ENCODE measurements around the gene CHMP3. TPM values are rescaled to one million over a fixed set of nuclear protein-coding genes. Genes with fewer than 3 reads are reported as not detected.

Gene CHMP3
- total and polyA plus RNA-seq, 2 donors (not counting 1 experiment from before 2014, with no cell fraction given): 73.3 to 161 TPM

DNA sequence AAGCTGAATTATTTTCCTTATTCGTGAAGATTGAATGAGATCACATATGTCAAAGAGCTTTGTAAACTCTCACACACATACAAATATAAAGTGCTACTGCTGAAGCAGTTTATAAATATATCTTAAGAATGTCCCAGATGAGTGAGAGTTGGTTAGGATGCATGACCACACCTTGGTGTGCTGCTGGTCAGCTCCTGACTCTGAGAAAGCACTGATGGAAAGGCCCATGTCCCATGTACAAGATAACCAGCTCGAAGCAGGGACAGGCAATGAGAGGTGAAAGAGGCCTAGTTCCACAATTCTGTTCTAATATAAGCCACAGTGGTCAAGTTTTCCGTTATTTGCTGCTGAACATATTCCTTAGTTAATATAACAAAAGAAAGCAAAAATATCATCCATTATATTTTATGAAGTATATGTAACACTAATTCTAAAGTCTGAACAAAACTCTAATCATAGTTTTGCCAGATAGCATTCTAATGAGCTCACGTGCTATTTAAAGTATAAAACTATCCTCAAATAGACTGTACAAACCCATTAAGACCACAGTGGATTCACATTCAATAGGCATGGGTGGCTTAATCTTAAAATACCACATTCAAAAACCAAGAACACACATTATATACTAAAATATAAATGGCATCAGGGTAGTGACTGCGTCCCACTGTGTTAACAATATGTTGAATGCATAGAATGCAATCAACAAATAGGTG, 49.1 kb downstream of the CHMP3 start:
- H2AFZ ChIP-seq (ENCODE audit: low read length): no peak overlapping the region
- H3K36me3 ChIP-seq (ENCODE audit: control insufficient read depth, insufficient read depth, low read length): no peaks in the 10 kb centered on the region
- H3K4me1 ChIP-seq (ENCODE audit: control insufficient read depth, extremely low read depth, insufficient read depth, low read length): no peaks in the 10 kb centered on the region
- no peaks in the 10 kb centered on the region for H3K9me3 ChIP-seq (ENCODE audit: control insufficient read depth, insufficient read depth, low read depth, low read length)
- H3K79me2 ChIP-seq (ENCODE audit: control insufficient read depth, insufficient read depth, low read length): no peaks in the 10 kb centered on the region
- TF ChIP-seq CTCF (conservative IDR thresholded peaks at IDR 0.05 in 1 of 2, IDR thresholded peaks at IDR 0.05 in 1 of 2; ENCODE audit: low read depth in 1 of 2, low read length in 2 of 2) (no peak), EZH2 (IDR thresholded peaks at IDR 0.05; ENCODE audit: low read length, missing control alignments) (no peak)
- no peaks in the 10 kb centered on the region for H3K27me3 ChIP-seq (ENCODE audit: control insufficient read depth, insufficient read depth, low read length)
- no peak for DNase-seq (ENCODE audit: low read depth in 2 of 2)
- no peak overlapping the region for H3K27ac ChIP-seq (ENCODE audit: insufficient read depth, low read length)
- no peaks in the 10 kb centered on the region for H4K20me1 ChIP-seq (ENCODE audit: control insufficient read depth, extremely low read depth, insufficient read depth, low read length)
- no peak overlapping the region for H3K4me3 ChIP-seq (replicated peaks in 1 of 4; ENCODE audit: control extremely low read depth in 1 of 4, insufficient read depth in 1 of 4, low read depth in 3 of 4, low read length in 4 of 4)
- no peak overlapping the region for H3K9ac ChIP-seq (ENCODE audit: insufficient read depth, low read length)
- H3K4me2 ChIP-seq (ENCODE audit: extremely low read depth, insufficient read depth, low read length): no peak overlapping the region

GRCh38 chr2:86512892-86513291, 50.4 kb downstream of the CHMP3 start:
- TF ChIP-seq EZH2 (IDR thresholded peaks at IDR 0.05; ENCODE audit: low read length, missing control alignments) (no peak), CTCF (conservative IDR thresholded peaks at IDR 0.05 in 1 of 2, IDR thresholded peaks at IDR 0.05 in 1 of 2; ENCODE audit: low read depth in 1 of 2, low read length in 2 of 2) (no peak)
- Histone ChIP-seq H3K36me3 (ENCODE audit: control insufficient read depth, insufficient read depth, low read length) (no peaks in the 10 kb centered on the region), H3K4me2 (ENCODE audit: extremely low read depth, insufficient read depth, low read length) (no peak overlapping the region), H3K9me3 (ENCODE audit: control insufficient read depth, insufficient read depth, low read depth, low read length) (no peaks in the 10 kb centered on the region), H3K27me3 (ENCODE audit: control insufficient read depth, insufficient read depth, low read length) (no peaks in the 10 kb centered on the region), H3K4me1 (ENCODE audit: control insufficient read depth, extremely low read depth, insufficient read depth, low read length) (no peaks in the 10 kb centered on the region), H4K20me1 (ENCODE audit: control insufficient read depth, extremely low read depth, insufficient read depth, low read length) (no peaks in the 10 kb centered on the region), H3K9ac (ENCODE audit: insufficient read depth, low read length) (no peak overlapping the region), H3K79me2 (ENCODE audit: control insufficient read depth, insufficient read depth, low read length) (no peaks in the 10 kb centered on the region), H3K27ac (ENCODE audit: insufficient read depth, low read length) (no peak overlapping the region), H2AFZ (ENCODE audit: low read length) (no peak overlapping the region), H3K4me3 (replicated peaks in 1 of 4; ENCODE audit: control extremely low read depth in 1 of 4, insufficient read depth in 1 of 4, low read depth in 3 of 4, low read length in 4 of 4) (no peak overlapping the region)
- no peak for DNase-seq (ENCODE audit: low read depth in 2 of 2)

DNA sequence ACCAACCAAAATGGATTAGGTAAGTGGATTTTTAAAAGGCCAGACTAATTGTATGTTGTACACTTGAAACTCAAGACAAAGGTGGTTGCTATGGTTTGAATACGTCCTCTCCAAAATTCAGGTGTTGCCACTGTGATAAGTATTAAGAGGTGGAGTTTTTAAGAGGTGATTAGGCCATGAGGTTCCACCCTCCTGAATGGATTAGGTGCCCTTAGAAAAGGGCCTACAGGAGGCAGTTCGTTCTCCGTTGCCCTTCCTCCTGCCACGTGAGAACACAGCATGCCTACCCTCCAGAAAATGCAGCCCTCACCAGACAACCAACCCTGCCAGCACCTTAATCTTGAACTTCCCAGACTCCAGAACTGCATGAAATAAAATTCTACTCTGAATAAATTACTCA, 51.2 kb downstream of the CHMP3 start:
- Histone ChIP-seq H3K27ac (ENCODE audit: insufficient read depth, low read length) (no peak overlapping the region), H3K36me3 (ENCODE audit: control insufficient read depth, insufficient read depth, low read length) (no peaks in the 10 kb centered on the region), H3K27me3 (ENCODE audit: control insufficient read depth, insufficient read depth, low read length) (no peaks in the 10 kb centered on the region), H4K20me1 (ENCODE audit: control insufficient read depth, extremely low read depth, insufficient read depth, low read length) (no peaks in the 10 kb centered on the region), H3K79me2 (ENCODE audit: control insufficient read depth, insufficient read depth, low read length) (no peaks in the 10 kb centered on the region), H3K9me3 (ENCODE audit: control insufficient read depth, insufficient read depth, low read depth, low read length) (no peaks in the 10 kb centered on the region), H2AFZ (ENCODE audit: low read length) (no peak overlapping the region), H3K9ac (ENCODE audit: insufficient read depth, low read length) (no peak overlapping the region), H3K4me1 (ENCODE audit: control insufficient read depth, extremely low read depth, insufficient read depth, low read length) (no peaks in the 10 kb centered on the region), H3K4me2 (ENCODE audit: extremely low read depth, insufficient read depth, low read length) (no peak overlapping the region), H3K4me3 (replicated peaks in 1 of 4; ENCODE audit: control extremely low read depth in 1 of 4, insufficient read depth in 1 of 4, low read depth in 3 of 4, low read length in 4 of 4) (no peak overlapping the region)
- DNase-seq (ENCODE audit: low read depth in 2 of 2): no peak
- no peak for TF ChIP-seq EZH2 (IDR thresholded peaks at IDR 0.05; ENCODE audit: low read length, missing control alignments)
- no peak for TF ChIP-seq CTCF (conservative IDR thresholded peaks at IDR 0.05 in 1 of 2, IDR thresholded peaks at IDR 0.05 in 1 of 2; ENCODE audit: low read depth in 1 of 2, low read length in 2 of 2)
